Measurements from ENCODE around the gene PDE1C.

The PDE1C gene

DNA sequence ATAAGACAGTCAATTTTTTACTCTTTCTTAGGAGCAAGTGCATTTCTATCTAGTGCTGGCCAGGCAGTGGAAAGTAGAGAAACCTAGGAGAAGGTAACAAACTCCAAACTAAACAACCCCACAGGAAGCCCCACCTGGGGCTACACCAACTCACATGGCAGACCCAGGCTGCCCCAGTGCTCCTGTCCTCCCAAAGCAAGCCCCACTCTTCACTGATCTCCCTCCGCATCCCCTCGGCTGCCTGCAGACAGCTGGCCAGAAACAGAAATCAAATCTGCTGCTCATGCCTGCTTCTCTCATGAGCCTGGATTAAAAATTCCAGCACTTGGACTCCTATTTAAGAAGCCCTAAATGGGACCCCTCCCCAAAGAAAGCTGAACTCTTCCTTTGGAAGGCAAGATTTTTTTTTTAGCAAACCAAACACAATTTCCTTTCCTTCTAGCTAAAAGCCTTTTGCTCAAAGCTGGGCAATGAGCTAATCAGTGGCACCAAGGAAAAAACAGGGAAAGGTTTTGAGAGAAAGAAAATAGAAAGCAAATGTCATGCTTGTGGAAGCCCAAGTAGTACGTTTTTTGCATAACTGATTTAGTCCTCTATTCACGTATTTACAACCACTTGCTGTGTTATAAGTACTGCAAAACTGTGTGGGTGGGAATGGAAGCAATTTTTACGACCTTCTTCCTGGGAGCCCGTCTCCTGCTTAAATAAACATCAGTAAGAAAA lies 10.8 kb downstream of the PDE1C start:
- no peak overlapping the region for H3K4me3 ChIP-seq (ENCODE audit: low read depth, low read length)
- DNase-seq (ENCODE audit: low read depth) = no peak
- TF ChIP-seq, protein P1, sequence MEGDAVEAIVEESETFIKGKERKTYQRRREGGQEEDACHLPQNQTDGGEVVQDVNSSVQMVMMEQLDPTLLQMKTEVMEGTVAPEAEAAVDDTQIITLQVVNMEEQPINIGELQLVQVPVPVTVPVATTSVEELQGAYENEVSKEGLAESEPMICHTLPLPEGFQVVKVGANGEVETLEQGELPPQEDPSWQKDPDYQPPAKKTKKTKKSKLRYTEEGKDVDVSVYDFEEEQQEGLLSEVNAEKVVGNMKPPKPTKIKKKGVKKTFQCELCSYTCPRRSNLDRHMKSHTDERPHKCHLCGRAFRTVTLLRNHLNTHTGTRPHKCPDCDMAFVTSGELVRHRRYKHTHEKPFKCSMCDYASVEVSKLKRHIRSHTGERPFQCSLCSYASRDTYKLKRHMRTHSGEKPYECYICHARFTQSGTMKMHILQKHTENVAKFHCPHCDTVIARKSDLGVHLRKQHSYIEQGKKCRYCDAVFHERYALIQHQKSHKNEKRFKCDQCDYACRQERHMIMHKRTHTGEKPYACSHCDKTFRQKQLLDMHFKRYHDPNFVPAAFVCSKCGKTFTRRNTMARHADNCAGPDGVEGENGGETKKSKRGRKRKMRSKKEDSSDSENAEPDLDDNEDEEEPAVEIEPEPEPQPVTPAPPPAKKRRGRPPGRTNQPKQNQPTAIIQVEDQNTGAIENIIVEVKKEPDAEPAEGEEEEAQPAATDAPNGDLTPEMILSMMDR (IDR thresholded peaks at IDR 0.05; ENCODE audit: insufficient read depth, low read depth, low read length, missing control alignments) = no peak

DNA sequence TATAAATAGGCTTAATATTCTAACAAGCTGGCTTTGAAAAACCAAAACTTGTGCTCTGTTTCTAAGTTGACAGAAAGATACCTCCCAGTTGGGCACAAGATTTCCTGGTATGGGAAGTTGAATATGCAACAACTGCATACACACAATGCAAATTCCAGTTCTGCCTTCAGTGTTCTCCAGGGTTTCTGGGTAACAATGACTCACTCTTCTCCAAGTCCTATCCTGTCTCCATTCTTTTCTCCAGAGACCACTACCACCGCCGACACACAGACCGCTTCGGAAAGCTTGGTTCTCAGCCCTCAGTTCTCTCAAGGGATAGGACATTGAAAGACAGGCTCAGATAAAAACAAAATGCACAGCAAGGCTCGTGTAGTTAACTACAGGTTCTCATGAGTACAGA lies 12.2 kb downstream of the PDE1C start:
- no peak for DNase-seq (ENCODE audit: low read depth)
- no peak overlapping the region for H3K4me3 ChIP-seq (ENCODE audit: low read depth, low read length)
- TF ChIP-seq, protein P1 (IDR thresholded peaks at IDR 0.05; ENCODE audit: insufficient read depth, low read depth, low read length, missing control alignments) = no peak

DNA sequence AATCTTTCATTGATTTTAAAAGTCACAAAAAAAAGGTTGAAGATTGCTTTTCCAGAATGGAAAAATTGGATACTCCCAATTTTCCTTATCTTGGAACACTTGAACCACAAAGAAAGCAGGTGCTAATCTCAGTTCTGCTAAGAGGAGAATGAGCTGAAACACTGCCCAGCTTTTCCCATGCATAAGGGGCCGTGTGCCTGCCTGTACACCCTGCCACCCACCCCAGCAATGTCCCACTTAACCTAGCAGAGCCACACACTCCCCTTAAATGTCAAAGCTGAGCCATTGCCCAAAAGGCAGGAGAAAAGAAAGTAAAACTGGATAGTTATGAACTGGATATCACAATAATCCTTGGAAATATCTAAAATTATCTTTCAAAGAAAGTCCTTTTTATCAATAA lies 13.4 kb downstream of the PDE1C start:
- DNase-seq (ENCODE audit: low read depth) = no peak
- TF ChIP-seq, protein P1 (IDR thresholded peaks at IDR 0.05; ENCODE audit: insufficient read depth, low read depth, low read length, missing control alignments) = no peak

DNA sequence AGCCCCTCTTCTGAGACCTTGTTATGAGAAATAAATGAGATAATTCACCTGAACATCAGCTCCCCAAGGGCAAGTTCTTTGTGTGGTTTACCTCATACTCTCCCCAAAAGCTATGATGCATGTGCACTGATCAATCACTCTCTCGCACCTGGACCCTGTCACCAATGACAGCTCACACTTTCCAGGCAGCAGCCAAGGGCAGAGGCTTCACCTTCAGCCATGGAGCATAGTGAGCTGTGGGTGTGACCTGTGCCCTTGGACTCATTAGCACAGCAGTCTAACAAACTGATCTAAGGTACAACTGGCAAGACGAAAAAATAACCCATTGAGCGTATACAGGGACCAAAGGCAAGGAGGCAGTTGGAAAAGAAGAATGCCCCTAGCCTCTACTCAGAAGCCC lies 17.0 kb downstream of the PDE1C start:
- no peak for DNase-seq (ENCODE audit: low read depth)
- no peak overlapping the region for H3K4me3 ChIP-seq (ENCODE audit: low read depth, low read length)
- TF ChIP-seq, protein P1 (IDR thresholded peaks at IDR 0.05; ENCODE audit: insufficient read depth, low read depth, low read length, missing control alignments) = no peak

More for the DNA sequence above, 13.4 kb downstream of the PDE1C start:
- no peak overlapping the region for H3K4me3 ChIP-seq (ENCODE audit: low read depth, low read length)

DNA sequence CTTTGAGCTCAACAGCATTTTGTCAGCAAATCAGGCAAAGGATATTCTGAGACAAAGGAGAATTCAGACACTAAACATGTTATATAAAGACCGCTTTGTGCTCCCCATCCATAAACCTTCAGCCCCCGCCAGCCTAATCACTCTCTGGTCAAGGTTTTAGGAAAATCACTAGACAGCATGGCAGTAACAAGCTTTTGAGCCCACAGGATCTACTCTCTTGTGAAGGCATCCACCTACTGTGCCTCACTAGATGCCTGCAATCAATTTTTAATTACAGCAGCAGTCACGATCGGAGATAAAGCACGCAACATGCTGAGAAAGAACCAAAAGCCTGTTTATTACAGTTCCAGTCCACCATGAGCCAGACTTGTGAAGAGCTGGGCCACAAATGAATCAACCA lies 19.1 kb downstream of the PDE1C start:
- TF ChIP-seq, protein P1 (IDR thresholded peaks at IDR 0.05; ENCODE audit: insufficient read depth, low read depth, low read length, missing control alignments) = no peak
- DNase-seq (ENCODE audit: low read depth) = no peak
- H3K4me3 ChIP-seq (ENCODE audit: low read depth, low read length) = no peak overlapping the region

DNA sequence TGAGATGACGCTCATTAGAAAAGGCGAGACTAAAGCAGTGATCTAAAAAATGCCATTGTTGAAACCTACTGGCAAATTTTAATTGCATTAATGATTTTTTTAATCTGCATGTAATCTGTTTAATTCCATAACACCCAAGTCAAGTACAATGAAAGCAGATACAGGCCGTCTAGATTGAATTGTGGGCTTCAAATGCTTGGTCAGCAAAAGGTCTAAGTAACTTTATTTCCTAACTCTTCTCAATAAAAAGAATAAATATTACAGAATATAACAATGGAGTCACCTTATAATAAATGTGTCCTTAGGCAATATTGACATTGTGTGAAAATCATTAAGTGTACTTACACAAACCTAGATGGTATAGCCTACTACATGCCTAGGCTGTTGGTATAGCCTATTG lies 20.6 kb downstream of the PDE1C start:
- no peak overlapping the region for H3K4me3 ChIP-seq (ENCODE audit: low read depth, low read length)
- TF ChIP-seq, protein P1 (IDR thresholded peaks at IDR 0.05; ENCODE audit: insufficient read depth, low read depth, low read length, missing control alignments) = no peak
- DNase-seq (ENCODE audit: low read depth) = no peak

DNA sequence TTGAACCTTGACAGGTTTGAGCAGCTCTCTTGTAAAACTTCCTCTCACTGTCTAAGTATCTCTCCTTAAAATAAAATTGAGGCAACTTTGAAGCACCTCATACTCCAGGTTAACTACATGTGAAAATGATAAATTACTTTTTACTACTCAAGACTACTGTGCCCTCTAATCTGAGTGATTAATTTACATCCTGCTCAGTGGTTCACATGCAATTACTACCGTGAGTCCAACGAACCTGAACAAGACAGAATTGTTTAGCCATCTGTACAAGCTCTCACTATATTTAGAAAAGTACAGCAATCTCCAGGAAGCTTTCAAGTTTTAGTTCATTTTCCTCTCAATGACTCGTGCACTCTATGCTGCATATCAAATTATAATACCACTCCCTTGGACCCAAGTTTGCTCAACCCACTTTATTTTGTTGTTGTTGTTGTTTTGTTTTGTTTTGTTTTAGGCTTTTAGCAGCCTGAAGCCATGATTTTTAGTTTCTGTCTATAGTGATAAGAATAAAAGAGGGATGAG lies 21.2 kb downstream of the PDE1C start:
- TF ChIP-seq, protein P1 (IDR thresholded peaks at IDR 0.05; ENCODE audit: insufficient read depth, low read depth, low read length, missing control alignments) = no peak

More for the DNA sequence above, 21.2 kb downstream of the PDE1C start:
- DNase-seq (ENCODE audit: low read depth) = peak; percentile 48
- H3K4me3 ChIP-seq (ENCODE audit: low read depth, low read length) = no peak overlapping the region

Data from GM12865 (cell line).